NCI-H1436 treated with DMSO at 0.1 percent for 48 hours (cell line): ENCODE results near the gene SDR42E1.
"Not testable (repeated sequence)": the region's sequence is repeated elsewhere in the genome, so short reads cannot be mapped to it uniquely, and the experiment has no call there.

Experiments
- DNase-seq: peaks from one replicate; lab custom pipeline; 2025; lab: John Stamatoyannopoulos, UW

SDR42E1 gene

DNA sequence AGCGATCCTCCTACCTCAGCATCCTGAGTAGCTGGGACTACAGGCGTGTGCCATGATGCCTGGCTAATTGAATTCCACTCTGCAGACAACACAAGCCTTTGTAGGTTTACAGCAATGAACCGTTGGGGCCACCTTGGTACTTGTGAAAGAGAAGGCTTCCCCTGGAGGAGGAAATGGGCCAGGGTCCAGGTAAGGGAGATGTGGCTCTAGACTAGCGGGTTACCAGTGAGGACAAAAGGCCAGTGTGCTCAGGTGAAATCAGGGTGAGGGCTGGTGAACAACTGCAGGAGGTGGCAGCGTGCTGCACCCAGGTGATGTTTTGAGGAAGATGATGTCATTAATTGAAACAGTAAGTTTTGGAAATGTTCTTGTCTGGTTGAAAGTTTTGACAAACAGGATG, 6.7 kb downstream of the SDR42E1 start:
- DNase-seq, result no peak

DNA sequence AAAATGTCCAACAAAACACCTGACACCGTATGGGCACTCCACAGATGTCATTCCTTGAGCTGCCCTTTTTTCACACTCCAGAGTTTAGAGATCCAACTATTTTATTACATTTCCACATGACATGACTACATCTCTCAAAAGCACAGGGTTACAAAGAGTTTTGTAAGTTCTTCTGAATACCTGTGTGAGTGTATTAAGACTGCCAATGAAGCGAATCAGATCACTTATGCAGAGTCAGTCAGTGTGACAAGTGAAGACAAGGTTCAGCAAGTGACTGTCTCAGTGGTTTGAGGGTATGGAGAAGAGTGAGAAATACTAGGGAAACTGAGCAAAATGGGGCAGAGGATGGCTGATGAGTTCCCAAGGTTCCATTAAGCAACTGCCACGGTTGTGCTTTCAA, 8.4 kb downstream of the SDR42E1 start:
- DNase-seq, result no peak

DNA sequence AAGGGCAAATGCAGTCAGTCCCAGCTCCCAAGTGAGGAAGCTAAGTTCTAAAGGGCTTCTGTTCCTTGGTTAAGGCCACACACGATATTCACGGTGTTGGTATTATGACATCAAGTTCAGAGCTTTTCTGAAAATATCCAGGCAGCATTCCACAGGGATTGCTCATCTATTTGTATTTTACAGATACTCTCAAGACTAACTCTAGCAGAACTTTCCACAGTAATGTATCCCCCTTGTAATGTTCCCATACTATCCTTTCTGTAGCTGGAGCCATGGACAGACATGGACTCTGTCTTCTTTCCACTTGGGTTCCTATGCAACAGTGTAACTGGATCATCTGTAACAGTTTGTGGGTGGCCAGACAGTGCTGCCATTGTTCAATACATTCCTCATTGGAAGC, 13.5 kb downstream of the SDR42E1 start:
- no peak for DNase-seq

DNA sequence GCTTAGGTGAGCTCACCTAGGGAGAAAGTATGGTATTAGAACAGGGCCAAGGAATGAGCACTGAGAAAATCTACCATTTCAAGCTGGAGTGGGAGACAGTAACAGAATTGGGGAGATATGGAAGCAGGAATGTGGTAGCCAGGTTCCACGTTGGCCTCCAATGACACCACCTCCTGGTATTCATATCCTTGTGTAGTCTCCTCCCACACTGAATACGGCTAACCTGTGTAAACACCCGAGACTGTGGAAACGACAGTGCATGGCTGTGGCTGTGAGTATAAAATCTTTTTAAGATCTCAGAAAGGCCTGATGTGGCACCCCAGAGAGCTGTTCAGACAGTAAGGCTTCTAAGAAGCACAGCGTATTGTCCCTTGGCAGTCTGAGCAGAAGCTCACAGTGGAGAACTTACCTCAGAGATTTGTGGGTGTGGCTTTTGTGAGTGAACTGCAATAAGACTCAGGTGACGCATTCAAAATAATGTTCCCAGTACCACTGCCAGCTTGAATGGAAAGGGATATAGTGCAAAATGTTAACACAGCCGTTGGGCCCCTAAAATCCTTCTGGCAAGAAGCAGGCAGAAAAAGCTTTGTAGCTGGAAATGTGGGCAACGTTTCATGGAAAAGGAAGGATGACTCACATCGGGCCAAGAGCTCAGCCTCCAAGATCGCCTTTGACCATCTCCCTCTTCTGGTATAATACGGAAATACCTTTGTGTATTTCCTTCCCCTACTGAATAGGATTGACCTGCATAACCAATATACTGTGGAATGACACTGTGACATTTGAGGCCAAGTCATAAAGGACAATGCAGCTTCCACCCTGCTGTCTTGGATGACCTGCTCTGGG, 14.4 kb downstream of the SDR42E1 start:
- DNase-seq, result no peak

DNA sequence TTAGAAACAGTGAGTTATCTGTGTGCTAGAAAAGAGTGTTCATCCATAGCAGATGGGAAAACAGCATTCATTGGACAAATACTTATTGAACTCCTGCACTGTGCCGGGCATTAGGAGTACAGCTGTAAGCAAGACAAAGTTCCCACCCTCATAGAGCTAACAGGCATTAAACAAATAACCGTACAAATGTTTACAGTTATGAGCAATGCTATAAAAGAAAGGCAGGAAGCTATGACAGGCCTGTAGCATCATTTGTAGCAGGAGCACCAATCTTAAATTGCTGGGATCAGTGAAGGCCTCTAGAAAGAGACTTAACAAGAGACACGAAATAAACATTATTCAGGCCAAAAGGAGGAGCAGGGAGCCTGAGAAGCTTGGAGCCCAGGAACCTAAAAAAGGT, 15.6 kb downstream of the SDR42E1 start:
- no peak for DNase-seq

DNA sequence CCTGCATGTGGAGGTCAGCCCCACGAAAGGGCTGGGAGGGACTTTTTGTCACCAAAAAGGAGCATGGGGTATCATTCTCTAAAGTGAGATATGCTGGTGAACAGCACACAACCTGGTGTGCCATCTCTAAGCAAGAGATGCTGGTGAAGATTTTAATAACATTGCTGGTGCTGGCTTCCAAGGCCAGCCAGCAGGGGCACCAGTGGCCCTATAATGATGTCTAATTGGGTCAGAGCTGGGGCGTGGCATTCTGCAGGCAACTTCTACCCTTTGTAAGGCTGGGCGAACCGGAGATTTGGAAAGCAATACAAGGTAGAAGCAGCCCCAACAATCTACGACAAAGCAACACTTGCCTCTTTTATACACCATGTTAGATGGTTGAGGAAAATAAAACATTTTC, 16.8 kb downstream of the SDR42E1 start:
- DNase-seq, result no peak

DNA sequence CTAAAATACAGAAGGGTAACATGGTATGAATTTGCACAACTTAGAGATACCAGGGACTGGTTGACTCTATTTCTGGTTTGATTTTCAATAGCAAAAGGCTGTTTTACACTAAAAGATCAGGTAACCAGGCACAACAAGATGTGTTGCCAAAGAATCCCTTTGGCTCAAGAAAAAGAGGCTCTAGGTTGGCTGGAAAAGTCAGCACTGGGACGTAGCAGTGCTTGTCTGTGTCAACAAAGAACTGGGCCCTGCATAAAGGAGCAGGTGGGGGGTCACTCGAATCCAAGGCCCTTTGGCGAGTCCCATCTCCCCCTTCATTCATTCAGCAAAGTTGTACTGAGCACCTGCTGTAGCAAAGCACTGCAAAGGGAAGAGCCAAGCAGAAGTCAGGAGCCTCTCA, 18.4 kb downstream of the SDR42E1 start:
- DNase-seq, result no peak

DNA sequence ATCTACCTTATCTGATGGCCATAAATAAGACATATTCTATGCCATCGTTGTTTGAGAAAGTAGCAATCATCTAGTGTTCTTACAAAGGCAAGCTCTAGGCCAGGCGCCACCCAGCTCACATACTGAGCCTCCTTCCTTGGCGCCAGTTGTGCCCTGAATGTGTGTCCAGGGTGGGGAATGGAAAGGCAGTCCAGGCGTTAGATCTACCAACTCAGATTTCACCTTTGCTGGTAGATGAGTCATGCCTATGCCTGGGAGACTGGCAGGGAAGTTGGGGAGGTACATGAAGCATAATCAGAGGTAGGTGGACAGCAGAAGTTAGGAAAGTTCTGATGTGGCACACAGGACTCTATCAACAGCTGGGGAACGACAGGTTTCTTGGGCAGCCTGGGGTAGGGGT, 23.6 kb downstream of the SDR42E1 start:
- DNase-seq, result no peak

DNA sequence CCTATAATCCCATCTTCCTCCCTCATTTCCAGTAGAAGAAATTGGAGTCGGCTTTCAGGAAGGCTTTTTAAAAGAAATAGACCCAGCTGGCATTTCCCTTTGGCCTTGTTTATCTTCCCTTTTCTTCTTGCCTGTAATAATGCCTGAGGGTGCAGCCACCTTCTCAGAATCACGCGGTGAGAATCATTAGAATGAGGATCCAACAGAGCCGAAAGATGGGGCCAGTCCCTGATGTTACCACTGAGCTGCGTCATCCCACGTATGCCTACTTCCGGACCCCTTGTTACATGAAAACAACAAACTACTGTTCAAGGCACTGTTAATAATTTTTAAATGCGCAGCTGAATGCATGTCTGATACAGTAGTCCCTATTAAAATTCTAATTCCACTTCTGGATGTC, 24.1 kb downstream of the SDR42E1 start:
- no peak for DNase-seq

DNA sequence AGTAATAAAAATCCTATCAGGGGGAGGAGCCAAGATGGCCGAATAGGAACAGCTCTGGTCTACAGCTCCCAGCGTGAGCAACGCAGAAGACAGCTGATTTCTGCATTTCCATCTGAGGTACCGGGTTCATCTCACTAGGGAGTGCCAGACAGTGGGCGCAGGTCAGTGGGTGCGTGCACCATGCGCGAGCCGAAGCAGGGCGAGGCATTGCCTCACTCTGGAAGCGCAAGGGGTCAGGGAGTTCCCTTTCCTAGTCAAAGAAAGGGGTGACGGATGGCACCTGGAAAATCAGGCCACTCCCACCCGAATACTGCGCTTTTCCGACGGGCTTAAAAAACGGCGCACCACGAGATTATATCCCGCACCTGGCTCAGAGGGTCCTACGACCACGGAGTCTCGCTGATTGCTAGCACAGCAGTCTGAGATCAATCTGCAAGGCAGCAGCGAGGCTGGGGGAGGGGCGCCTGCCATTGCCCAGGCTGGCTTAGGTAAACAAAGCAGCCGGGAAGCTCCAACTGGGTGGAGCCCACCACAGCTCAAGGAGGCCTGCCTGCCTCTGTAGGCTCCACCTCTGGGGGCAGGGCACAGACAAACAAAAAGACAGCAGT, 33.8 kb downstream of the SDR42E1 start:
- DNase-seq, result not testable (repeated sequence)

DNA sequence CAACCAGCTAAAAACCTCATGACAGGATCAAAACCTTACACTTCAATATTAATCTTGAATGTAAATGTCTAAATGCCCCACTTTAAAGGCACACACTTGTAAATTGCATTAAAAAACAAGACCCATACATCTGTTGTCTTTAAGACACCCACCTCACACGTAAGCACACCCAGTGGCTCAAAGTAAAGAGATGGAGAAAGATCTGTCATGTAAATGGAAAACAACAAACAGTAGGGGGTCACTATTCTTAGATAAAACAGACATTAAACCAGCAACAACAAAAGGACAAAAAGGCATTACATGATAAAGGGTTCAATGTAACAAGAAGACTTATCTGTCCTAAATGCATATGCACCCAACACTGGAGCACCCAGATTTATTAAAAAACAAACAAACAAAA, 35.6 kb downstream of the SDR42E1 start:
- no peak for DNase-seq

DNA sequence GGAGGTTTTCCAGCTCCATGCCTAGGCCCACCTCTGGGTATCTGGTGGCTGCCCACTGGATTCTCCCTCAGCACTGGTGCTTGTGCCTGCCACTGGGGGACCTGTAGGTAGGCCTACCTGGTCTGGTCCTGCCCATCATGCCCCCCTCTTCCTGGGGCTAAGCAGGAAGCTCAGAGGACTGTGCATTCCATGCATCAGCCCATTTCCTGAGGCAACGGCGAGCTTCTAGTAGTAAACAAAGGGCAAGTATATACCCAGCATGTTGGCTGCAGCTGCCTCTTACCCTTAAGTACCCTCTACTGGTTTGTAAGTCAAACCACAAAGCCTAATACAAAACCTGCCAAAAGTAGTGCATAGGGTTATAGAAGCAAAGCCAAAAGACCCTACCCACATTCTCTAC, 37.5 kb downstream of the SDR42E1 start:
- no peak for DNase-seq

DNA sequence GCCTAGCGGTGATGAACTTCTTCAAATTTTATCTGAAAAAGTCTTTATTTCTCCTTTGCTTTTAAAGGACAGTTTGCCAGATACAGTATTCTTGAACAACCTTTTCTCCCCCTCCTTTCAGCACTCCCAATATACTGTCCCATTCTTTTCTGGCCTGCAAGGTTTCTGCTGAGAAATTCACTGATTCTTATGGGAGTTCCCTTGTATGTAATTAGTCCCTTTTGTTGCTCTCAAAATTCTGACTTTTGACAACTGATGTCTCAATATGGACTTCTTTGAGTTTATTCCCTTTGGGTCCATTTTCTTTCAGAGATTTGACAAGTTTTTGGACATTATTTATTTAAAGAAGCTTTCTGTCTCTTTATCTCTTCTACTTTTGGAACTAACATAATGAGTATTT, 39.4 kb downstream of the SDR42E1 start:
- DNase-seq, result no peak

DNA sequence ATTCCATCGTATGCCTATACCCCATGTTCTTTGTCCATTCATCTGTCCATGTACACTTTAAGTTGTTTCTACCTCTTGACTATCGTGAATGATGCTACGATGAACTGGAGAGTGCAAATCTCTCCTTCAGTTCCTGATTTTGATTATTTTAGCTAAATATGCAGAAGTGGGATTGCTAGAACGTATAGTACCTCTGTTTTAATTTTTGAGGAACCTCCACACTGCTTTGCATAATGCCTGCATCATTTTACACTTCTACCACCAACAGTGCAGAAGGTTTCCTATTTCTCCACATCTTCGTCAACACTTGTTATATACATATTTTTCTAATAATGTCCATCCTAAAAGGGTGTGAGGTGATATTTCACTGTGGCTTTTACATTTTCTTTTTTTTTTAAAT, 43.9 kb downstream of the SDR42E1 start:
- DNase-seq, result no peak

DNA sequence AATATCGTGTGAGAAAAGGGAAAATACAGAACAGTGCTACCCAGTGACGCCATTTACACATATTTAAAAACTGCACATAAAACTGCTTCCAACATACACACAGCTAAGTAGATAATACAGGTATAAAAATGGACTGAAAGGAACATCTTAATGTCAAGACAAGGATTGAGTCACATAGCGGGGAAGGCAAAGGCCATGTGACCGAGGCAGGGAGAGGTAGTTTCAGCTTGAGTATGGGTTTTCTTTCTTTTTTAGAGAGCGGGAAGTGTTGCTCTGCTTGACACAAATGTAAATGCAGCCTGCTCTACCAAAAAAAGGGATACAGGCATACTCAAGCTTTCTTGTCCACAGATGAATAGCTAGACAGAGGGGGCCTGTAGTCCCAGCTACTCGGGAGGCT, 46.5 kb downstream of the SDR42E1 start:
- no peak for DNase-seq

DNA sequence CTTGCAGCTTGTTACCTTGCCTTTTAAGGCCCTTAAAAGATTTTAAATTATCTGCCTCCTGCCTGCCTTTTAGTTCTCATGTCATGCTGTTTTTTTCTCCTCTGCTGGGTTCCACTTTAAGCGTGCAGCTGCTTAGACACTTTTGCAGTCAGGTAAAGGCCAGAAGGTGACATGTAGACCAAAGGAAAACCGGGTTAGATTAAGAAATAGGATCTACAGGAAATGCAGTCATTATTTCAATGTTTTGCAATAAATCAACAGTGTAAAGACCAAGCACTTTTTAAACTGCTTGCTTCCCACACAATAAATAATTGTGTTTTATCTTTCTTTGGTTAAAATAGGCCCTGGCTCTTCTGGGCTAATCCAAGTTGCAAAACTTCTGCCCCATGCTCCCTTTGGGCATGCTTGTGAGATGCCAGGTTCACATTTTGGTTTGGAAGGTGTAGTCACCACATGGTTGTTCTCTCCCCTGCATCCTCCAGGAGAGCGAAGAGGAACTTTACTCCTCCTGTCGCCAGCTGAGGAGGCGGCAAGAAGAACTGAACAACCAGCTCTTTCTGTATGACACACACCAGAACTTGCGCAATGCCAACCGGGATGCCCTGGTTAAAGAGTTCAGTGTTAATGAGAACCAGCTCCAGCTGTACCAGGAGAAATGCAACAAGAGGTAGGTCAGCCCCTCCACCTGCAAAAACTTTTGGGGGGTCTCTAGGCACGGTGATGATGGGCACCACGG, 54.9 kb downstream of the SDR42E1 start:
- no peak for DNase-seq

DNA sequence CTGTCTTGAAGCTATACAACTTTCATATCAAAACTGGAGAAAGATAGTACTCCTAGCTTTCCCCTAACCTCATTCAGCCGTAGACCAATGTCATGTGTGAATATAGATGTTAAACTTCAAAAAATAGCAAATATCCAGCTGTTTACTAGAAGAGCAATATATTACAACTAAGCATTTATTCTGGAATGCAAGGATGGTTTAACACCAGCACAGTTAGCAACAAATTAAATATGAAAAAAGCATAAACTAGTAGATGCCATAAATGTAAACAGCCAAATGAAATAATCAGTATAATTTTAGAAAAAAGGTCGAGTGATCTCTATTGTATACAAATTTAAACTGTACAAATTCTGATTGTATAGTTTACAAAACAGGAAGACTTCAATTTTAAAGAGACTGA, 59.7 kb downstream of the SDR42E1 start:
- DNase-seq, result no peak

DNA sequence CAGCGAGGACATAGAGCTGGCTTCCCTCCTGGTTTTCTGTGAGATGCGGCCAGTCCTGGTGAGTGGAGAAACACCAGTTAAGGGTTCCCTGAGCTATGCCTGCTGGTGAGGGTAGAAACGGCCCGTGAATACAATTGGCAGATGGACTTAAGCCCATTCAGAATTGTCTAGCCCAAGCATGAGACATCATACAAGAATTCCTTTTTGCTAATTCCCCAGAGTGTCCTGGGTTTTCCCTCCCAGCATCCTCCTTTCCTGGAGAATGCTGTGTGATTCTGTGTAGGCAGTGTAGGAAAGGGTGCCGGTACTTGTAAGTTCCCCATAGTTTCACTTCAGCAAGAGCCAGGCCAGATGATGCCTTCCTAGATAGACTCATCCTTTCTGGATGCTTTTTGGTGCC, 65.1 kb downstream of the SDR42E1 start:
- DNase-seq, result no peak

DNA sequence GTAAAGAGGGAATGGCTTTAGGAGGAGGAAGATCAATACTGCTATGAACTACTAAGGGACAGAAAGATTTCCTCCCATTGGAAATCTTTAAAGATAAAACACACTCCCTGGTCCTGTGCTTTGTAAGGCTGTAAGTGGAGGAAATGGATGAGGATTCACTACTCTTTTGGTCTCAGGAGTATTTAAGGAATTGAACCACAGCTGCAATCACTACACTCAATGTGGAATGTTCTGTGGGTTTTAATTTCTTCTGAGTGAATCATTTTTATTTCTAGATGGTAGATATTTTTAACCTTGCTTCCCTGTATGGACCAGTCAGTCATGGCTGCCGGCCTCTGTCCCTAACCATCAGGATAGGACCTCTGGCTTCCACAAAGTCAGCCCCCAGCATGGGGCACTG, 65.6 kb downstream of the SDR42E1 start:
- DNase-seq, result no peak

DNA sequence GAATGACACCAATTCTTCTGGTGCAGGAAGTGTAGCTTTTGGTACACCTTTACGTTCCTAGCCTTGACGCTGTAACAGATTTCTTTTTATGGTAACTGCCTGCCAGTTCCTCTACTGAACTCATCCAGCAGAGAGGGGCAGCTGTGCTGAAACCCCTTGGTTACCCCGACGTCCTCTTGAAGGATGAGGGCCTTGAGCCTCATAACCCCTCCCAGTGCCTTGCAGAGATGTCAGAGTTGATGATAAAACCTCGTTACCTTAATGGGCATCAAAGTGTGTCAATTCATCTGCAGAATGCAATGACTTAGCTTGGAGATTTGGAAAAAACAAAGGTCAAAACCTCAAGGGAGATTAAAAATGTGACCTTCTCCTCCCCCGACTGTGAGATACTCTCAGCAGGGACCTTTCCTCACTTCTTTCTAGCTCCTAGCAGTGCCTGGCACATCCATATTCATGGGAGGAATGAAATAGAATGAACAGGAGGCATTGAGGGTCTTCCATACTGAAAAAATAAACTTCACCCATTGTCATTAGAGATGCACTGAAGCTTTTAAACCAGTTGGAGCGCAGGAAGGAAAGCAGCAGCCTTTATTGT, 69.2 kb downstream of the SDR42E1 start:
- no peak for DNase-seq

DNA sequence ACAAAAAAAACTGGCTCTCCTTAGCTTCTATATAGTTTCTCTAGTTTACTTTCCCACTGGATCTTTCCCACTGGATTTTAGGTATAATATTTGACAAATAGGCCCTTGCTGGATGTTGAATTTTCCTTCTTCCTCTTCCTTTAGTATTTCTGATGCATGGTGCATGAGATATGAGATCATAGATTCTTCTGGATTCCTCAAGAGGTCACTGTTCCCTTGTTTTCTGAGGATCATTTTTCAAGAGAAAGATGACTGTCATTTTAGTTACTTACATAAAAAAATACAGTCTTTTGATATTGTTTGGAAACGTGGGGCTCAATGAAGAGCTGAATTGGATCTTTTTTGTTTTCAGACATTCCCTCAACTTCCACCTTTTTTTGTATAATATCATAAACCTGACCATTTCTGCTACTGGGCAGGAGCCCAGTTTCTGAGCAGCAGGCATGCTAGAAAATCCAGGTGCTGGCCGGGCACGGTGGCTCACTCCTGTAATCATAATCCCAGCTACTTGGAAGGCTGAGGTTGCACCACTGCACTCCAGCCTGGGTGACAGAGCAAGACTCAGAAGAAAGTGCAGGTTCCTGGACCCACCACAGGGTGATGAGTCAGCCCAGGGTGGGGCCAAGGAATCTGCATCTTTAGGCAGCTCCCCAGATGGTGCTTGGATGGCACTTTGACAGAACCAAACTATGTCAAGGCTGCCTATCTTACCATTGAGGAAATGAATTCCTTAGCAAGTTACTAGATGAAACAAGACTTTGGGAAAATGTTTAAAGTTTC, 70.3 kb downstream of the SDR42E1 start:
- no peak for DNase-seq
